ENCODE measurements around the gene UBXN10. TPM values are rescaled to one million over a fixed set of nuclear protein-coding genes. Genes with fewer than 3 reads are reported as not detected.

UBXN10 gene
- total RNA-seq (2022; extraction: Qiagen RNA extraction; ENCODE audit: low read depth): not detected in 5 replicates

GRCh38 chr1:20185834-20186782 lies at the start of gene UBXN10, which contains the start of gene PLA2G2C:
UBXN10 (plus strand) TSS chr1:20186096; CDS start chr1:20190562, 4,466 bp downstream.
PLA2G2C (minus strand) TSS chr1:20186518; CDS start chr1:20177363, 9,155 bp downstream.

GRCh38 chr1:20138961-20139550 lies 46.8 kb upstream of the UBXN10 start, which contains the start of gene PLA2G2F:
PLA2G2F (plus strand) TSS chr1:20139323; CDS start chr1:20139428, 105 bp downstream.

Other genes with a start within 250 kb of the UBXN10 start
- gene PLA2G2A, start 206.5 kb upstream of the UBXN10 start, total RNA-seq (2022; extraction: Qiagen RNA extraction; ENCODE audit: low read depth): not detected in 5 replicates
- gene PLA2G5, start 115.9 kb upstream of the UBXN10 start, total RNA-seq (2022; extraction: Qiagen RNA extraction; ENCODE audit: low read depth): not detected in 5 replicates
- not detected in 5 replicates for gene PLA2G2D, start 66.6 kb upstream of the UBXN10 start, total RNA-seq (2022; extraction: Qiagen RNA extraction; ENCODE audit: low read depth)
- gene PLA2G2F, start 46.8 kb upstream of the UBXN10 start, total RNA-seq (2022; extraction: Qiagen RNA extraction; ENCODE audit: low read depth): not detected in 5 replicates
- gene PLA2G2C, start 422 bp downstream of the UBXN10 start, total RNA-seq (2022; extraction: Qiagen RNA extraction; ENCODE audit: low read depth): not detected in 5 replicates
- not detected in 5 replicates for gene VWA5B1, start 104.8 kb downstream of the UBXN10 start, total RNA-seq (2022; extraction: Qiagen RNA extraction; ENCODE audit: low read depth)

Measured in A549 treated with ZK216348 at 1 μM for 4 hours (cell line).